Superior temporal gyrus (tissue), 1 donor: ENCODE measurements around the gene ITGB8.

ENCODE experiments used
- DNase-seq: peaks from one replicate; pipeline ENCODE4 v3.0.0-alpha.2; 2016; ENCODE audit errors: extremely low spot score

ITGB8 gene

GRCh38 chr7:20417675-20418382 lies 87.1 kb downstream of the ITGB8 start:
- no peak for DNase-seq

- DNase-seq: no peak
These were observed 93.8 kb downstream of the ITGB8 start for GRCh38 chr7:20424500-20424899.

- no peak for DNase-seq
These were observed 100.0 kb downstream of the ITGB8 start for GRCh38 chr7:20430664-20431063.

DNA sequence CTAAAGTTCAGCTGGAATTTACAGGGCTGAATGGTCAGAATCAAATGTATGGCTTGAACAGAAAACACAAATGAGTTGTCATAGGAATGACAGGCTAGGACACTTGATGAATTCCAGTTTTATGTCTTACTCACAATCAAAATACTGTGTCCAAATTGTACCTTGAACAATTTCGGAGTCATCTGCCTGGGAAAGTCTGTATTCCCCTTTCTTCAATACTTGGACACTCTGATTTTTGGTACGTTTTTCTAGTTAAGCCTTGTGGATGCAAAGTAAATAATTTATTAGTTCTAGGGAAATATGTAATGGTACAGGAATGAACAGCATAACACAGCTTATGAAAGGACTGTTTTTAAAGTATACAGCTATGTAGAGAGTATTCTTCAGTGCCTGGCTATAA lies 100.4 kb downstream of the ITGB8 start:
- no peak for DNase-seq

GRCh38 chr7:20432071-20432470 lies 101.4 kb downstream of the ITGB8 start:
- no peak for DNase-seq

DNA sequence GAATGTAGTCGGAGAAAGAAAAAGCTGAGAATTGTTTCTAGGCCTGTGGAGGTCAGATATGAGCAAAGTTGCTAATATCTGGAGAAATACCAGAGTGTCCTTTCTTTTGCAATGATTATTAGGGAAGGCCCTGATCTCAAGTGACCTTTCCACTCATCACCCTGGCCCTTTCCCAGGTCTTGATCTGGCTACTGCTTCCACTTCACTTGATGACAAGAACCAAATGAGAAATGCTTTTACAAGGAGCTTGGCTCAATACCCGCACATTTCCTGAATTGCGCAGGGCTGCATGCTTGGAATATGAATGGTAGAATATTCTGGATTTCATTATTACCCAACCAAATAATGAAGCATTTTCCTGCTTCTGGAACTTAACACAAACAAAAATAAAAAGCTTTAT lies 104.6 kb downstream of the ITGB8 start:
- no peak for DNase-seq

DNA sequence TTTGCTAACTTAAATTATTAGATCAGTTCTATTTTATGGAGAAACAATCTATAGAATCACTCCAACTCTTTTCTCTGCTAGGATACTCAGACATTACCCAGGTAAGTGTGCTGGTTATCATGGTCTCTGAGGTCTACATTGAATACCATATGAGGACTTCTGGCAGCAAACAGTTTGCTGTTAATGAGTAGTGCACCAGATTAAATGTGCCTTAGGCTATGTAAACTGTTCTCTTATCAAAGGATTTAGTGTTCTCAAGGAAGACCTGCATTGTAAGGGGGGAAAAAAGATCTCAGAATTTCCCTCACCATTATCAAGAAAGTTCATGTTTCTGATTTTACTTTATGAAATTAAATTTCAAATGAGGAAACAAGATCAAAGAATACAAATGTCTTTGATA lies 107.5 kb downstream of the ITGB8 start:
- DNase-seq: no peak

DNA sequence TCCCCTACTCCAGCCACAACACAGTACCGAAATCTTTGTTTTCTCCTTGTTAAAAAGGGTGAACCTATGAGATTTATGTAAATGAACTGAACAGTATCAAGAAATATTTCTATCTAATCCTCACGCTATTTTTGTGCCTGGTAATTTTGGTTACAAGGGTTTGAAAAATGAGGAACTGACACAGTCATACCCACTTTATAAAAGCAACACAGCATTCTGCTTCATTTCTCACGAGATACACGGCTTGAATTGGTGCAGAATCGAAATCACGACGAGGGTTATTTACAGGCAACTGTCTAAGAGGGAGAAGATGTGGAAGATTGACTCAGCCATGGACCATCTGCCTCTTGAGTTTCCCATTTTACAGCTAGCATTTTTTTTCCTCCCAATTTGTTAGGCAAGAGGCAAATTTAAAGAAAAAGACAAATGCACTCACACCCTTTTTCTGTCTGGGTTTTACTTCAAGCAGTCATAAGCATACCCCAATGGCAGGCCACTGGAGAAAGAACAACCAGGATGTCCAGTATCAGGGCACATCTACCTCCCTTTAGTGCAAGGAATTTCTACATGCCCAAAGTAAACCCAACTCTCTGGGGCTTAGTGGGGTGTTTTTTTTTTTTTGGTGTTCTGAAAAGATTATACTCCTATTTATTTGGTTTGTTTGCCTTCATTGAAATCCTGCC lies 108.1 kb downstream of the ITGB8 start:
- no peak for DNase-seq

GRCh38 chr7:20439416-20440185 lies 108.9 kb downstream of the ITGB8 start:
- no peak for DNase-seq

DNA sequence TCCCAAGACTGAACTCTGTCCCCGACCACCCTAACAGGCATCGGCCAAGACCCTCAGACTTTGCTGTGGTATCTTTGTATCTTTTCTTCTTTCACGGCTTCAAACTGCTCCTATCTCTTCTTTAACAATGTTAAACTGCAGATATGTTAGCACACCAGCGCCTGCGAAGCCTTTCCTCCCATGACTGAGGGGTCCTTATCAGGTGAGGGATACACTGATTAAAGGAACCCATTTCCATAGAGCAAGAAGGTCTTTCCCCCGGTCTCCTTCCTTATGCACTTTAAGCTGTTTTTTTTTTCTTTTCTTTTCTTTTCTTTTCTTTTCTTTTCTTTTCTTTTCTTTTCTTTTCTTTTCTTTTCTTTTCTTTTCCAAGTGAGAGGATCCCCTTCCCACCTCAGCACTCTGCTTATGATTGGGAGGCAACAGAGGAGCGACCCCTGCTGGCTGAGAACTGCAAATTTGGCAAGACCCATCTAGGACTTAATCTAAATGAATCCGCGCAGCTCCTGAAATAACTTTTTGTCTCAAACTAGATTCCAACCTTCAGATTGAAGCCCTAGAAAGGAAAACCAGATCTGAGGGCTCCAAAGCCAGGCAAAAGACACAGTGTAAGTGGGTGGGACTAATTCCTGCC lies 109.9 kb downstream of the ITGB8 start:
- no peak for DNase-seq

DNA sequence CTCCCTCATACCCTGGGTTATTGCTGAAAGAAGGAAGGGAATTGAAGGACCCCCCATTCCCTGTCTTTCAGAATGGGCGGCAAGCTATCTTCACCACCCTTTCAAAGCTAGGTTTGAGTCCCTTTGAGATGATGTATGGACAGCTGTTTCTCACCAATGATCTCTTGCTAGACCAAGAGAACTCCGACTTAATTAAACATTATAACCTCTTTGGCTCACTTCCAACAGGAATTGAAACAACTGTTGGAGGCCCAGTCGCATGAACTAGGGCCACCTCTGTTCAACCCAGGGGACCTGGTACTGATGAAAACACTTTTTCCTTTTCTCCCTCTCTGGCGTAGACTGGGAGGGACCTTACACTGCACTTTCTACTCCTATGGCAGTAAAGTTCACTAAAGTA lies 110.6 kb downstream of the ITGB8 start:
- DNase-seq: no peak

- no peak for DNase-seq
These were observed 111.3 kb downstream of the ITGB8 start for GRCh38 chr7:20441991-20442441.

DNA sequence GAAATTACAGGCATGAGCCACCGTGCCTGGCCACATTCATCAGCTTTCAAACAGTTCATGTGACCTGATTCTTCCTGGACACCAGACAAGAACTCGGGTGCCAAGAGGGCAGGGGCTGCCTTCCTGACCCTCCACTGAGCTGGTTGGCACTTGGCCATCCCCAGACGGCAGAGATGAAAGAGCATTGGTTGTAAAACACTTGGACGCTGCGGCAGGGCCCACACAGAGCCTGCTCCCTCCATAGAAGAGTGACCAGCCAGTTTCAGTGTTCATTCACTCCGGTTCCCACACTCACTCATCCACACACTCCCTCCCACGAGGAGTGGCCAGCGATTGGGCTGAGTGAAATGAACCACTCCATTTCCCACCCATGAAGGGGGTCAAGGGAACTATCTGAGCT lies 112.3 kb downstream of the ITGB8 start:
- DNase-seq: no peak

DNA sequence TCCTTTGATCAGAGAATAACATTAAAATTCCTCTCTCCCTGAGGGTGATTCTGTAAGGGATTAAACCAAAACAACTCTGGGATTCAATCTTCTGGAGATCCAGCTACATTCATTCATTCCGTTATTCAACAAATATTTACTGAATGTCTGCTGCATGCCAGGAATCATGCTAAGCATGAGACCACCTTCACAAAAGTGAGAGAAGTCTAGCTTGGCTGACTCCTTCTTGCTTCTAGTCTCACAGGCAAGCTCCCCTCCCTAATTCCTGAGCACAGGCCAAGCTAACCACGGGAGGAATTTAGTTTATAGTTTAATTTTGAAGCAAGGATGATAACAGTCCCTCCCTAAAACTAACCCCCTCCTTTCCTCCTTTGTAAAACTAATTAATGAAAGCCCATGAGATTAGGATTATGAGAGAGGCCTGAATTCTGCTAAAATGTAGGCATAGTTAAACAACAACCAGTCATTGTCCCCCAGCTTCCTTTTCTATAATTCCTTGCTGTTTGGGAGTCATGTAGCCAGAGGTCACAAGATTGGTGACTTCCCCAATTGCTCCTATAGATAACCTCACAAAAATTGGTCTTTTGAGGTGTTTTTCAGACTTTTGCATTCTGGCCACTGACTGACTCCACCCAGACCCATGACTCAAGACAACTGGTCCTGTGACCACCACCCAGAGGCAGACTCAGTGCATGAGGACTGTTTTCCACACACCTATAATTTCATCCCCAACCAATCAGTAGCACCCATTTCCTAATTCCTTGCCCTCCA lies 113.5 kb downstream of the ITGB8 start:
- no peak for DNase-seq

DNA sequence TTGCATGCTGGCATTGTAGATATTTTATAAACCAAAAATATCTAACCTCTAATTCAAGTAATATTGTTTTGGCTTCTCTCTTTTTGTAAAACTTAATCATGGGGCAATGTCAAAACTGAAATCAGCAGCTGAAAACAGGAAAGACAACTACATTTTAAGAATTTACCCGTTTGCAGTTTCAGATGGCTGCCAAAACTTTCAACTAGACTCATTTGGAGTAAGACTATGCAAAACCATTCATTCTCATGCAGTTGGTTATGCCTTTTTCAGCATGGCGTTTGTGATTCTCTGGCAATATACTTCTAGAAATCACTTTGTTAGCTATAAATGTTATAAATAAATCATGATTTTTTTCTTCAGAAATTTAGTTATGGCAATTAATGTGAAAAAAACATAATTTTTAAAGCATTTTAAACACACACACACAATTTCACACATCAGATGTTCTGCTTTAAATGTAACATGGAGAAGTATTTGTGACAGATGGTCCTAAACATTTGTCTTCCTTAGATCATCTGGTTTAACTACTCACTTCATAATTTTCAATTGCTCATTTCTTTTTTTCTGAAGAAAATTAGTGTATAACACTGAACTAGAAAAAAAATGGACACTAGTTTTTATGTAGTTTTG lies 116.4 kb downstream of the ITGB8 start:
- peak; percentile 30 for DNase-seq

DNA sequence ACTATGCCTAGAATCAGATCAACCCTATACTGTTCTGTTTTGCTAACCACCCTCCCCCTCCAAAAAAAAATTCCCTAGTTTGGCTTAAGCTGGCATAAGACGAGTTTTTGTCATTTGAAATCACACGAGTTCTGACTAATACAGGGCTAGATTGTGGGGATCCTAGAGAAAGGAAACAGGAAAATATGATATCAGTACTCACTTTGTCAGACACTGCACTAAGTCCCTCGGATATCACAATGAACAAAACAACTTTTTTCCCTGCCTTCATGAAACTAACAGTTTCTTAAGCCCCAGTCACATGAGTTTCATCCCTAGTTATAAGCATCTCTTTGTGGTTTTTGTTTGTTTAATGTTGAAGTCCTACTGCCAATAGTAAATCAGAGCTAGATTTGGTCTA lies 118.5 kb downstream of the ITGB8 start:
- no peak for DNase-seq

- no peak for DNase-seq
These were observed 119.8 kb downstream of the ITGB8 start for GRCh38 chr7:20450536-20450935.

DNA sequence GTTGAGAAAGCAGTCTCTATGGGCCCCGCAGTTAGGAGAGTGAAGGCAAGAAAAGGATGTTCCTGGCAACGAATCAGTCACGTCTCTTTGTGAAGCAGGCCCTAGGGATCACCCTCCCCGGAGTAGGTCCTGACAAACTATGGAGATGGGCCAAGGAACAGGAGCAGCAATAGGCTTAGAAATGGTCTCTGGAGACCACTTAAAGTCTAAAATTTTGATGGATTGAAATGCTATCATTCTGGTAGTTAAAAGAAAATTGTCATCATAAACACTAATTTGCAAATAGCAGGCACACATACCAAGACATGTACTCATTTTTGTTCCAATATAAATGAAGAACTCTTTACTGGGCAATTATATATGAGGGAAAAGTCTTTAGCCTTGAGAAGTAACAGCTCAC lies 123.5 kb downstream of the ITGB8 start:
- DNase-seq: no peak

- no peak for DNase-seq
These were observed 126.0 kb downstream of the ITGB8 start for GRCh38 chr7:20456701-20457100.

DNA sequence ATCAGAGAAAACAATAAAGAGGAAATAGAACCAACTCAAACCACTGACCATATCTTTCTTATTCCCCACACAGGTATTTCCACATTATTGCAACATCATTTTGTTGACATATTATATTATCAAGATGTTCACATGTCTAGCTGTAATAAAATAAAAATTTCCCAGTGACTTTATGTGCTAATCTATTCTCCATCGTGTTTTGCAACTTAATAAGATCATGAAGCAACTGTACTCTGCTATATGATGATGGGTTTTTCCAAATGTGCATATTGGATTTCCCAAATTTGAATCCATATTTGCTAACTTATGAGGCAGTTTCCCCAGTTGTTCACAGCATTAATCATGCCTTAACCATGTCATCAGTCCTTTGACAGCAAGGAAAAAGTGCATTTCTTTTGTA lies 127.8 kb downstream of the ITGB8 start:
- DNase-seq: no peak

DNA sequence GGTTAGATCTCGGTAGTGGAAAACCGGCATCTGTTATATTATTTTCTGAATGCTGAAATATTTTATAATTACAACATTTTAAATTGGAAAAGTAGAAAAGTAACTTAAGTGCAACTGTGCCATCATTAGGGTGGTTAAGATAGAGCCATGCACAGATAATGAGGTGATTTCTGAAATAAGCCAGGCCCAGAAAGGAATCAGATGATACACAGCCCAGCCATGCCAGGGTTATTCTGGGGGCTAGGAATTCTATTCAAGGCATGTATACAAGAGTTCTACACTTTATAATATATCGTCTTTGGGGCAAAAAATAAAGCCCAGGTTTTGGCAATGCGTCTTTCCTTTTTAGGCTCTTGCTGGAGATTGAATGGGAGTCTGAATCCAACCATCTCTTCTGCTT lies 128.7 kb downstream of the ITGB8 start:
- no peak for DNase-seq
